Measurements from ENCODE around the gene MAN1A1. TPM values are rescaled to one million over a fixed set of nuclear protein-coding genes. Genes with fewer than 3 reads are reported as not detected.

MAN1A1 gene
- total RNA-seq, 4 donors from 2014 or later, result 6.3 to 92.3 (median 22.4) TPM

- intact Hi-C loops (cut with DNase I), result no loop called here
- H3K4me1 ChIP-seq, result no peaks in the 10 kb centered on the region
- no peak overlapping the region for H3K4me3 ChIP-seq
- 79% methylated on average over 1 of the region's 1 CpG for whole genome bisulfite sequencing, 2 donors
- no peaks in the 10 kb centered on the region for H3K27me3 ChIP-seq
- H3K27ac ChIP-seq, result no peak overlapping the region
- peaks cover 0 to 14% (median 0%) of the 10 kb centered on the region in 3 donors for H3K9me3 ChIP-seq
- no peak for DNase-seq
- peaks cover 0 to 12% (median 0%) of the 10 kb centered on the region in 3 donors for H3K36me3 ChIP-seq
- TF ChIP-seq CTCF (IDR thresholded peaks at IDR 0.05), result no peak
- no peak for TF ChIP-seq POLR2A (IDR thresholded peaks at IDR 0.05)
These were observed 82.2 kb downstream of the MAN1A1 start for GRCh38 chr6:119267126-119267905.

GRCh38 chr6:119264854-119265397, 84.6 kb downstream of the MAN1A1 start:
- Histone ChIP-seq H3K4me1 (peaks cover 0 to 16% (median 0%) of the 10 kb centered on the region in 3 donors), H3K27ac (no peak overlapping the region), H3K36me3 (peaks cover 0 to 12% (median 0%) of the 10 kb centered on the region in 3 donors), H3K4me3 (no peak overlapping the region), H3K9me3 (no peaks in the 10 kb centered on the region), H3K27me3 (no peaks in the 10 kb centered on the region)
- intact Hi-C loops (cut with DNase I), result no loop called here
- TF ChIP-seq CTCF (IDR thresholded peaks at IDR 0.05), result no peak
- no peak for TF ChIP-seq POLR2A (IDR thresholded peaks at IDR 0.05)
- DNase-seq, result no peak

- Histone ChIP-seq H3K4me1 (peaks cover 0 to 22% (median 0%) of the 10 kb centered on the region in 3 donors), H3K27ac (no peak overlapping the region), H3K36me3 (no peaks in the 10 kb centered on the region), H3K9me3 (no peaks in the 10 kb centered on the region), H3K27me3 (no peaks in the 10 kb centered on the region), H3K4me3 (no peak overlapping the region)
- no peak for DNase-seq
- TF ChIP-seq POLR2A (IDR thresholded peaks at IDR 0.05) (no peak), CTCF (IDR thresholded peaks at IDR 0.05) (no peak)
- 33 to 60% methylated on average over 2 of the region's 2 CpGs for WGBS, 2 donors
- intact Hi-C loops (cut with DNase I), result no loop called here
These were observed 86.9 kb downstream of the MAN1A1 start for GRCh38 chr6:119262612-119263011.

GRCh38 chr6:119261944-119262284, 87.6 kb downstream of the MAN1A1 start:
- Histone ChIP-seq H3K4me1 (peaks cover 0 to 22% (median 0%) of the 10 kb centered on the region in 3 donors), H3K36me3 (no peaks in the 10 kb centered on the region), H3K4me3 (no peak overlapping the region), H3K27me3 (no peaks in the 10 kb centered on the region), H3K27ac (peak overlapping the region in 3 of 4 donors; percentile 31 to 68 (median 35)), H3K9me3 (no peaks in the 10 kb centered on the region)
- DNase-seq, result no peak
- TF ChIP-seq POLR2A (IDR thresholded peaks at IDR 0.05) (no peak), CTCF (IDR thresholded peaks at IDR 0.05) (no peak)
- intact Hi-C loops (cut with DNase I), result no loop called here
- 84 to 86% methylated on average over 3 of the region's 3 CpGs for WGBS, 2 donors

GRCh38 chr6:119259027-119259426, 90.5 kb downstream of the MAN1A1 start:
- Histone ChIP-seq H3K36me3 (no peaks in the 10 kb centered on the region), H3K4me1 (peaks cover 0 to 22% (median 0%) of the 10 kb centered on the region in 3 donors), H3K4me3 (no peak overlapping the region), H3K27ac (no peak overlapping the region), H3K9me3 (no peaks in the 10 kb centered on the region), H3K27me3 (no peaks in the 10 kb centered on the region)
- DNase-seq, result no peak
- TF ChIP-seq POLR2A (IDR thresholded peaks at IDR 0.05) (no peak), CTCF (IDR thresholded peaks at IDR 0.05) (no peak)
- 29 to 40% methylated on average over 1 of the region's 1 CpG for WGBS, 2 donors
- intact Hi-C loops (cut with DNase I), result no loop called here

Measured in esophagus squamous epithelium (tissue), 5 donors.